ENCODE measurements around the gene TRNP1. TPM values are rescaled to one million over a fixed set of nuclear protein-coding genes. Genes with fewer than 3 reads are reported as not detected.

Gene TRNP1
- total RNA-seq, 1 experiment from 2014 or later = 7.9 TPM

GRCh38 chr1:26956321-26956720, 37.2 kb upstream of the TRNP1 start:
- DNase-seq = no peak
- Histone ChIP-seq H3K27me3 (ENCODE audit: insufficient read depth, low read depth) (no peaks in the 10 kb centered on the region), H2AFZ (no peak overlapping the region), H3F3A (ENCODE audit: insufficient read depth, low read depth) (peaks cover 5% of the 10 kb centered on the region; the same call in 1 of the 2 replicates), H3K9me3 (ENCODE audit: insufficient read depth, low read depth) (no peaks in the 10 kb centered on the region), H3K27ac (no peak overlapping the region), H3K4me2 (no peak overlapping the region), H4K20me1 (ENCODE audit: insufficient read depth) (no peaks in the 10 kb centered on the region), H3K36me3 (ENCODE audit: low read depth) (0 out of 2 replicates have a peak, but pooled peaks cover 3% of the 10 kb centered on the region), H3K4me3 (no peak overlapping the region), H3K79me2 (ENCODE audit: low read depth) (peaks cover 25% of the 10 kb centered on the region), H3K4me1 (replicated peaks; ENCODE audit: insufficient read depth) (peaks cover 7% of the 10 kb centered on the region), H3K9me2 (ENCODE audit: insufficient read depth) (no peaks in the 10 kb centered on the region)
- TF ChIP-seq CTCF (conservative IDR thresholded peaks at IDR 0.05) (no peak), EZH2 (IDR thresholded peaks at IDR 0.05; ENCODE audit: low read depth) (no peak)
- POLR2A ChIA-PET (ENCODE audit: unreplicated experiment) = no interaction called here
- CTCF ChIA-PET = no interaction called here
- no TSS peak for BruUV-seq (replicated peaks)
- intact Hi-C loops (cut with micrococcal nuclease; ENCODE audit: unreplicated experiment) = no loop called here

GRCh38 chr1:26957306-26957705, 36.2 kb upstream of the TRNP1 start:
- no peak for DNase-seq
- no peak for TF ChIP-seq CTCF (conservative IDR thresholded peaks at IDR 0.05)
- no peak for TF ChIP-seq EZH2 (IDR thresholded peaks at IDR 0.05; ENCODE audit: low read depth)
- no peaks in the 10 kb centered on the region for H4K20me1 ChIP-seq (ENCODE audit: insufficient read depth)
- H3K36me3 ChIP-seq (ENCODE audit: low read depth) = 0 out of 2 replicates have a peak, but pooled peaks cover 3% of the 10 kb centered on the region
- H2AFZ ChIP-seq = no peak overlapping the region
- ChIA-PET CTCF (interaction anchor here (0.6 kb wide), 1 partner anchor 694 kb away, joined by 3 read pairs; no protein-coding TSS in a partner anchor), POLR2A (ENCODE audit: unreplicated experiment) (no interaction called here)
- no peaks in the 10 kb centered on the region for H3K9me2 ChIP-seq (ENCODE audit: insufficient read depth)
- no peak overlapping the region for H3K27ac ChIP-seq
- intact Hi-C loops (cut with micrococcal nuclease; ENCODE audit: unreplicated experiment) = no loop called here
- H3K4me1 ChIP-seq (replicated peaks; ENCODE audit: insufficient read depth) = peaks cover 17% of the 10 kb centered on the region
- H3F3A ChIP-seq (ENCODE audit: insufficient read depth, low read depth) = peaks cover 15% of the 10 kb centered on the region; the same call in 1 of the 2 replicates
- no peaks in the 10 kb centered on the region for H3K27me3 ChIP-seq (ENCODE audit: insufficient read depth, low read depth)
- no peak overlapping the region for H3K4me2 ChIP-seq
- no TSS peak for BruUV-seq (replicated peaks)
- H3K9me3 ChIP-seq (ENCODE audit: insufficient read depth, low read depth) = no peaks in the 10 kb centered on the region
- no peak overlapping the region for H3K4me3 ChIP-seq
- peaks cover 25% of the 10 kb centered on the region for H3K79me2 ChIP-seq (ENCODE audit: low read depth)

- no peak for TF ChIP-seq CTCF (conservative IDR thresholded peaks at IDR 0.05)
- TF ChIP-seq EZH2 (IDR thresholded peaks at IDR 0.05; ENCODE audit: low read depth) = no peak
- Histone ChIP-seq H3K4me2 (peak overlapping the region; percentile 92), H3K79me2 (ENCODE audit: low read depth) (peaks cover 25% of the 10 kb centered on the region), H3K36me3 (ENCODE audit: low read depth) (no peaks in the 10 kb centered on the region), H3F3A (ENCODE audit: insufficient read depth, low read depth) (peaks cover 17% of the 10 kb centered on the region; the same call in 1 of the 2 replicates), H3K4me1 (replicated peaks; ENCODE audit: insufficient read depth) (peaks cover 19% of the 10 kb centered on the region), H4K20me1 (ENCODE audit: insufficient read depth) (no peaks in the 10 kb centered on the region), H2AFZ (no peak overlapping the region), H3K4me3 (peak overlapping the region; percentile 81), H3K9me2 (ENCODE audit: insufficient read depth) (no peaks in the 10 kb centered on the region), H3K9me3 (ENCODE audit: insufficient read depth, low read depth) (no peaks in the 10 kb centered on the region), H3K27ac (no peak overlapping the region), H3K27me3 (ENCODE audit: insufficient read depth, low read depth) (no peaks in the 10 kb centered on the region)
- intact Hi-C loops (cut with micrococcal nuclease; ENCODE audit: unreplicated experiment) = no loop called here
- BruUV-seq (replicated peaks) = no TSS peak
- no peak for DNase-seq
- ChIA-PET CTCF (no interaction called here), POLR2A (ENCODE audit: unreplicated experiment) (no interaction called here)
Observed at GRCh38 chr1:26959270-26959669, 34.2 kb upstream of the TRNP1 start.

Data from PC-9 (cell line).